Thoracic aorta (tissue), 2 donors: Measurements from ENCODE around the gene FAM53B. TPM values are rescaled to one million over a fixed set of nuclear protein-coding genes. Genes with fewer than 3 reads are reported as not detected.

Source experiments
- ATAC-seq: fragments of 150-250 bp; one replicate; pipeline ENCODE4 v1.8.0; 2017; ENCODE audit warnings: low read depth; ENCODE audit not compliant: insufficient number of reproducible peaks, low FRiP score
- DNase-seq: peaks from one replicate; pipeline ENCODE4 v3.0.0-alpha.2; 2020; ENCODE audit warnings: low spot score
- H3K27ac ChIP-seq, 2 donors: fragments of 200-600 bp; sonication (generic); 1 replicate in 1 of 2; 2 replicates in 1 of 2; pipeline ENCODE4 v1.5.1; 2016; ENCODE audit warnings: mild to moderate bottlenecking in 2 of 2, moderate library complexity in 2 of 2
- H3K27me3 ChIP-seq: fragments of 200-600 bp; sonication (generic); replicated peaks from 2 replicates; pipeline ENCODE4 v1.6.0; 2016; ENCODE audit warnings: mild to moderate bottlenecking; ENCODE audit not compliant: insufficient read depth
- H3K36me3 ChIP-seq: fragments of 200-600 bp; sonication (generic); one replicate; pipeline ENCODE4 v1.5.1; 2016
- H3K4me1 ChIP-seq, 2 donors: fragments of 200-600 bp; sonication (generic); 1 replicate in 1 of 2; 2 replicates in 1 of 2; pipeline versions ENCODE4 v1.5.1 to v1.6.0; 2016; ENCODE audit warnings: low read depth in 2 of 2, mild to moderate bottlenecking in 1 of 2; ENCODE audit not compliant: control insufficient read depth in 1 of 2
- H3K4me3 ChIP-seq: fragments of 200-600 bp; sonication (generic); 2 replicates; pipeline ENCODE4 v1.5.1; 2016; ENCODE audit warnings: mild to moderate bottlenecking
- H3K9me3 ChIP-seq: fragments of 200-600 bp; sonication (generic); 2 replicates; pipeline ENCODE4 v1.5.1; 2016
- total RNA-seq, 2 donors: library from RNA; depleted of rRNA; stranded (reverse); fragments of >200 nt; gene quantifications; one replicate each; pipeline versions ENCODE4 v1.1.0 to v1.2.3, GENCODE V29; 2016
- TF ChIP-seq, protein P1 (sequence below): fragments of 200-600 bp; sonication (generic); IDR thresholded peaks from one replicate; pipeline ENCODE4 v1.5.1; 2019; ENCODE audit warnings: antibody characterized with exemption

The FAM53B gene
- total RNA-seq, 2 donors from 2014 or later = 26.6 to 49.5 TPM

DNA sequence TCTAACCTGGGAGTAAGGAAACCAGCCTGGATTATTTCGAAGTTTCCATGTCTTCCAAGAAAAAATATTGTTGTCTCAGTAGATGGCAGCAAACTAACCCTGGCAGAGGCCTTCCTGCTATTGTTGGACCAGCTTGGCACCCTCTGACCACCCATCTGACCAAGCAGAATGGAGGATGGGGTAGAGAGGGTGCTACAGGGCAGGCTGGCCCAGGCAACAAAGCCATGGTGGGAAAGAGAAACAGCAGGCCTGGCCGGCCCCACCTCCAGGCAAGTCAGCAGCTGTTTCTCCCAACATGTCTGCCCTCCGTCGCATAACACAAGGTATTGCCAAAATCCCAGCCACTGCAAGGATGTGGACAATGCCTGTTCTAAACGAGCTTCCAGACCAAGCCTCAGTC lies 95.0 kb downstream of the FAM53B start:
- DNase-seq (no peak), ATAC-seq (no peak)
- H3K9me3 ChIP-seq = no peaks in the 10 kb centered on the region
- peaks cover 29 to 50% of the 10 kb centered on the region in 2 donors for H3K4me1 ChIP-seq
- TF ChIP-seq, protein P1, sequence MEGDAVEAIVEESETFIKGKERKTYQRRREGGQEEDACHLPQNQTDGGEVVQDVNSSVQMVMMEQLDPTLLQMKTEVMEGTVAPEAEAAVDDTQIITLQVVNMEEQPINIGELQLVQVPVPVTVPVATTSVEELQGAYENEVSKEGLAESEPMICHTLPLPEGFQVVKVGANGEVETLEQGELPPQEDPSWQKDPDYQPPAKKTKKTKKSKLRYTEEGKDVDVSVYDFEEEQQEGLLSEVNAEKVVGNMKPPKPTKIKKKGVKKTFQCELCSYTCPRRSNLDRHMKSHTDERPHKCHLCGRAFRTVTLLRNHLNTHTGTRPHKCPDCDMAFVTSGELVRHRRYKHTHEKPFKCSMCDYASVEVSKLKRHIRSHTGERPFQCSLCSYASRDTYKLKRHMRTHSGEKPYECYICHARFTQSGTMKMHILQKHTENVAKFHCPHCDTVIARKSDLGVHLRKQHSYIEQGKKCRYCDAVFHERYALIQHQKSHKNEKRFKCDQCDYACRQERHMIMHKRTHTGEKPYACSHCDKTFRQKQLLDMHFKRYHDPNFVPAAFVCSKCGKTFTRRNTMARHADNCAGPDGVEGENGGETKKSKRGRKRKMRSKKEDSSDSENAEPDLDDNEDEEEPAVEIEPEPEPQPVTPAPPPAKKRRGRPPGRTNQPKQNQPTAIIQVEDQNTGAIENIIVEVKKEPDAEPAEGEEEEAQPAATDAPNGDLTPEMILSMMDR = no peak
- H3K36me3 ChIP-seq = no peaks in the 10 kb centered on the region
- peak overlapping the region; percentile 49 to 57 for H3K27ac ChIP-seq
- no peak overlapping the region for H3K4me3 ChIP-seq
- no peaks in the 10 kb centered on the region for H3K27me3 ChIP-seq

DNA sequence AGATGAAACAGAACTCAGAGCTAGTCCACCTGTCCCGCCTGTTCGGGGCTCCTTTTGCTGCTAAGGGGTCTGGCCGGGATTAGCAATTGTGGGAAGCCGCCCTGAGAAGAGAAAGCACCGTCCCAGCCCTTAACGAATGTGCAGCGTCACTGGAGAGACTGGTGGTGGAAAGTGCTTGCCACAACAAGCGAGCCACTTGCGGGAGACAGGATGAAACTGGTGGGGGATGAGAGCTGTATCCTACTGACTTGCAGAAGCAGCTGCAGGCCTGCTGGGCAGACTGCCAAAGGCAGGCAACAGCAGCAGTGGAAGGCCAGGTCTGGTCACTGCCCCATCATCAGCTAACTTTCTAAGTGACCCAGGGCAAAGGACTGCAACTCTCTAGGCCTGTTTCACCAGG lies 95.4 kb downstream of the FAM53B start:
- ATAC-seq (no peak), DNase-seq (no peak)
- TF ChIP-seq, protein P1 = no peak
- H3K27me3 ChIP-seq = no peaks in the 10 kb centered on the region
- no peaks in the 10 kb centered on the region for H3K36me3 ChIP-seq
- peak overlapping the region in 1 of 2 donors; percentile 57 for H3K27ac ChIP-seq
- no peak overlapping the region for H3K4me3 ChIP-seq
- H3K4me1 ChIP-seq = peaks cover 29 to 50% of the 10 kb centered on the region in 2 donors
- no peaks in the 10 kb centered on the region for H3K9me3 ChIP-seq

GRCh38 chr10:124648131-124648475 lies 96.1 kb downstream of the FAM53B start:
- DNase-seq = no peak
- Histone ChIP-seq H3K36me3 (no peaks in the 10 kb centered on the region), H3K9me3 (no peaks in the 10 kb centered on the region), H3K27ac (peak overlapping the region; percentile 20 to 57), H3K4me1 (peaks cover 29 to 50% of the 10 kb centered on the region in 2 donors), H3K27me3 (no peaks in the 10 kb centered on the region), H3K4me3 (no peak overlapping the region)
- TF ChIP-seq, protein P1 = no peak
- ATAC-seq = no peak

- DNase-seq = no peak
- H3K36me3 ChIP-seq = no peaks in the 10 kb centered on the region
- peak; percentile 24 for ATAC-seq
- no peaks in the 10 kb centered on the region for H3K9me3 ChIP-seq
- no peak overlapping the region for H3K4me3 ChIP-seq
- peak overlapping the region; percentile 20 to 57 for H3K27ac ChIP-seq
- peaks cover 29 to 51% of the 10 kb centered on the region in 2 donors for H3K4me1 ChIP-seq
- TF ChIP-seq, protein P1 = no peak
- H3K27me3 ChIP-seq = no peaks in the 10 kb centered on the region
These were observed 96.6 kb downstream of the FAM53B start for GRCh38 chr10:124647421-124648130.

- Histone ChIP-seq H3K4me1 (peaks cover 30 to 59% of the 10 kb centered on the region in 2 donors), H3K36me3 (no peaks in the 10 kb centered on the region), H3K9me3 (no peaks in the 10 kb centered on the region), H3K4me3 (peak overlapping the region; percentile 1), H3K27ac (peak overlapping the region; percentile 57 to 72), H3K27me3 (no peaks in the 10 kb centered on the region)
- DNase-seq (peak; percentile 81), ATAC-seq (peak; percentile 56)
- TF ChIP-seq, protein P1 = no peak
These were observed 97.5 kb downstream of the FAM53B start for GRCh38 chr10:124646483-124647352.
